Body of pancreas (tissue), 4 donors: ENCODE measurements around the gene AP1M2. TPM values are rescaled to one million over a fixed set of nuclear protein-coding genes. Genes with fewer than 3 reads are reported as not detected.
A peak's percentile ranks its signal among the peaks of the same experiment; 100 is the strongest.
"Not testable (repeated sequence)": the region's sequence is repeated elsewhere in the genome, so short reads cannot be mapped to it uniquely, and the experiment has no call there.

Experiments used
- ATAC-seq: fragments of 150-250 bp; one replicate; pipeline ENCODE4 v1.9.1; 2016
- DNase-seq, 4 donors: peaks; one replicate each; pipeline ENCODE4 v3.0.0-alpha.2; 2019
- H3K27ac ChIP-seq, 4 donors: fragments of 200-600 bp; sonication (generic); 1 replicate in 3 of 4; 2 replicates in 1 of 4; pipeline versions ENCODE4 v1.5.1 to v1.6.1; 2016 to 2019; ENCODE audit warnings: mild to moderate bottlenecking in 1 of 4, mixed read lengths in 1 of 4, moderate library complexity in 1 of 4
- H3K27me3 ChIP-seq, 2 donors: fragments of 200-600 bp; sonication (generic); one replicate each; pipeline ENCODE4 v1.6.0; 2016; ENCODE audit warnings: mild to moderate bottlenecking in 1 of 2
- H3K36me3 ChIP-seq, 2 donors: fragments of 200-600 bp; sonication (generic); replicated peaks in 1 of 2; 2 replicates each; pipeline ENCODE4 v1.5.1; 2016; ENCODE audit warnings: low read depth in 2 of 2; ENCODE audit not compliant: insufficient read depth in 1 of 2
- H3K4me1 ChIP-seq: fragments of 200-600 bp; sonication (generic); one replicate; pipeline ENCODE4 v1.6.0; 2016
- H3K4me3 ChIP-seq, 2 donors: fragments of 200-600 bp; sonication (generic); 1 replicate in 1 of 2; 2 replicates in 1 of 2; pipeline ENCODE4 v1.5.1; 2016 to 2019
- H3K9me3 ChIP-seq, 3 donors: fragments of 200-600 bp; sonication (generic); 1 replicate in 2 of 3; 2 replicates in 1 of 3; pipeline ENCODE4 v1.5.1; 2016
- POLR2A ChIP-seq, 3 donors: fragments of 450-650 bp; IDR thresholded peaks; one replicate each; pipeline ENCODE4 v1.6.1; 2016; ENCODE audit warnings: antibody characterized with exemption in 3 of 3, mild to moderate bottlenecking in 2 of 3
- WGBS, 2 donors: methylation state at CpG; one replicate each; pipeline ENCODE4 v1.1.5; 2017; 5-methylcytosine and 5-hydroxymethylcytosine counted together
- intact Hi-C: fragments of 100-400 bp; cut with DNase I; formaldehyde crosslinking; loops from one replicate; pipeline ENCODE4 v1.15.1; 2023
- total RNA-seq, 2 donors: library from RNA; depleted of rRNA; stranded (reverse); fragments of >200 nt; gene quantifications; one replicate each; pipeline ENCODE4 v1.1.0, GENCODE V29; 2016
- TF ChIP-seq, protein P1 (sequence below), 7 experiments: fragments of 450-650 bp in 4 of 7; fragments of 200-600 bp in 3 of 7; sonication (generic) in 3 of 7; IDR thresholded peaks; one replicate each; pipeline ENCODE4 v1.5.1; 2016 to 2019; ENCODE audit warnings: antibody characterized with exemption in 7 of 7

AP1M2 gene
- total RNA-seq, 2 donors from 2014 or later = 25.7 to 30.6 TPM

DNA sequence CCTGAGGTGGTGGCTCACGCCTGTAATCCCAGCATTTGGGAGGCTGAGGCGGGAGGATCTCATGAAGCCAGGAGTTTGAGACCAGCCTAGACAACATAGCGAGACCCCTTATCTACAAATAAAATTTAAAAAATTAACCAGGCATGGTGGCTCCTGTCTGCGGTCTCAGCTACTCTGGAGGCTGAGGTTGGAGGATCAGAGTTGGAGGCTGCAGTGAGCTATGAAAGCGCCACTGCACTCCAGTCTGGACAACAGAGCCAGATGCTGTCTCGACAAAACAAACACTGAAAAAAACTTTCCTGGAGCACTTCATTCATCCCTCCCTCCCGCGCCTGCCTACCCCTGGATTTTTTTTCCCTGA, 44.1 kb downstream of the AP1M2 start:
- H3K36me3 ChIP-seq = peaks cover 0 to 5% of the 10 kb centered on the region in 2 donors
- intact Hi-C loops = no loop called here
- no peaks in the 10 kb centered on the region for H3K9me3 ChIP-seq
- H3K4me3 ChIP-seq = peak overlapping the region; percentile 78 to 95
- peaks cover 26% of the 10 kb centered on the region for H3K4me1 ChIP-seq
- no peaks in the 10 kb centered on the region for H3K27me3 ChIP-seq
- H3K27ac ChIP-seq = peak overlapping the region; percentile 77 to 98 (median 95)
- 44 to 49% methylated on average over 8 of the region's 8 CpGs for WGBS, 2 donors
- TF ChIP-seq, protein P1, sequence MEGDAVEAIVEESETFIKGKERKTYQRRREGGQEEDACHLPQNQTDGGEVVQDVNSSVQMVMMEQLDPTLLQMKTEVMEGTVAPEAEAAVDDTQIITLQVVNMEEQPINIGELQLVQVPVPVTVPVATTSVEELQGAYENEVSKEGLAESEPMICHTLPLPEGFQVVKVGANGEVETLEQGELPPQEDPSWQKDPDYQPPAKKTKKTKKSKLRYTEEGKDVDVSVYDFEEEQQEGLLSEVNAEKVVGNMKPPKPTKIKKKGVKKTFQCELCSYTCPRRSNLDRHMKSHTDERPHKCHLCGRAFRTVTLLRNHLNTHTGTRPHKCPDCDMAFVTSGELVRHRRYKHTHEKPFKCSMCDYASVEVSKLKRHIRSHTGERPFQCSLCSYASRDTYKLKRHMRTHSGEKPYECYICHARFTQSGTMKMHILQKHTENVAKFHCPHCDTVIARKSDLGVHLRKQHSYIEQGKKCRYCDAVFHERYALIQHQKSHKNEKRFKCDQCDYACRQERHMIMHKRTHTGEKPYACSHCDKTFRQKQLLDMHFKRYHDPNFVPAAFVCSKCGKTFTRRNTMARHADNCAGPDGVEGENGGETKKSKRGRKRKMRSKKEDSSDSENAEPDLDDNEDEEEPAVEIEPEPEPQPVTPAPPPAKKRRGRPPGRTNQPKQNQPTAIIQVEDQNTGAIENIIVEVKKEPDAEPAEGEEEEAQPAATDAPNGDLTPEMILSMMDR (IDR thresholded peaks at IDR 0.05) = no peak
- TF ChIP-seq POLR2A (IDR thresholded peaks at IDR 0.05) = no peak
- no peak for DNase-seq
- ATAC-seq = peak; percentile 25

- H3K27me3 ChIP-seq, H3K9me3 ChIP-seq, H3K4me3 ChIP-seq, H3K4me1 ChIP-seq, intact Hi-C loops, ATAC-seq, DNase-seq, H3K27ac ChIP-seq, H3K36me3 ChIP-seq: not testable (repeated sequence)
- WGBS, 2 donors = 56 to 87% methylated on average over 8 to 9 of the region's 9 CpGs
Observed at GRCh38 chr19:10539016-10539415, 48.1 kb downstream of the AP1M2 start.

- Histone ChIP-seq H3K36me3 (no peaks in the 10 kb centered on the region), H3K9me3 (no peaks in the 10 kb centered on the region), H3K27me3 (no peaks in the 10 kb centered on the region), H3K27ac (no peak overlapping the region), H3K4me1 (peaks cover 6% of the 10 kb centered on the region), H3K4me3 (no peak overlapping the region)
- no peak for TF ChIP-seq POLR2A (IDR thresholded peaks at IDR 0.05)
- TF ChIP-seq, protein P1 (IDR thresholded peaks at IDR 0.05) = no peak
- DNase-seq (no peak), ATAC-seq (no peak)
- intact Hi-C loops = no loop called here
- 73 to 77% methylated on average over 11 to 18 of the region's 20 CpGs for WGBS, 2 donors
Observed at GRCh38 chr19:10538204-10538983, 48.7 kb downstream of the AP1M2 start.

- 77 to 82% methylated on average over 10 to 11 of the region's 11 CpGs for WGBS, 2 donors
- DNase-seq (no peak), ATAC-seq (no peak)
- Histone ChIP-seq H3K4me3 (no peak overlapping the region), H3K9me3 (no peaks in the 10 kb centered on the region), H3K4me1 (no peaks in the 10 kb centered on the region), H3K36me3 (no peaks in the 10 kb centered on the region), H3K27ac (no peak overlapping the region), H3K27me3 (no peaks in the 10 kb centered on the region)
- no peak for TF ChIP-seq POLR2A (IDR thresholded peaks at IDR 0.05)
- TF ChIP-seq, protein P1 (IDR thresholded peaks at IDR 0.05) = no peak
- intact Hi-C loops = no loop called here
Observed at GRCh38 chr19:10537668-10538067, 49.4 kb downstream of the AP1M2 start.

DNA sequence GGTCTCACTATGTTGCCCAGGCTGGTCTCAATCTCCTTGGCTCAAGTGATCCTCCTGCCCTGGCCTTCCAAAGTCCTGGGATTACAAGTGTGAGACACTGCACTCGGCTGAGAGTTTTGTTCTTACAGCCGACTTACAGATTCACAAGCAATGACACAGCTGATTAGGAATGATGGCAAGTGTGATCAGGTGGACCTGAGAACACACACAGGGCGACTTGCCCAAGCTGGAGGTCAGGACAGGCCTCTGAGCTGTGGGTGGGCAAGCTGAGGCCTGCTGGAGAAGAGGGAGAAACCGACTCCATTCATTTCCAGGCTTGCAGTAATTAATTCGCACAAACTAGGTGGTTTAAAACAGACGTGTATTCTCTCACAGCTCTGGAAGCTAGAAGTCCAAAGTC, 51.5 kb downstream of the AP1M2 start:
- Histone ChIP-seq H3K4me1 (no peaks in the 10 kb centered on the region), H3K4me3 (no peak overlapping the region), H3K9me3 (no peaks in the 10 kb centered on the region), H3K27me3 (no peaks in the 10 kb centered on the region), H3K27ac (no peak overlapping the region), H3K36me3 (no peaks in the 10 kb centered on the region)
- WGBS, 2 donors = 59 to 80% methylated on average over 5 to 6 of the region's 6 CpGs
- ATAC-seq (no peak), DNase-seq (no peak)
- intact Hi-C loops = no loop called here
- TF ChIP-seq POLR2A (IDR thresholded peaks at IDR 0.05) = no peak
- TF ChIP-seq, protein P1 (IDR thresholded peaks at IDR 0.05) = no peak
